Esophagus squamous epithelium (tissue), 4 donors: ENCODE results near the gene RNF6.

Experiments
- POLR2A ChIP-seq, 4 donors: fragments of 450-650 bp; IDR thresholded peaks; one replicate each; pipeline ENCODE4 v1.6.1; 2017; ENCODE audit warnings: antibody characterized with exemption in 4 of 4, mild to moderate bottlenecking in 4 of 4, moderate library complexity in 3 of 4
- TF ChIP-seq, protein P1 (sequence below), 6 experiments: fragments of 450-650 bp in 4 of 6; fragments of 200-600 bp in 2 of 6; sonication (generic) in 2 of 6; IDR thresholded peaks; one replicate each; pipeline ENCODE4 v1.5.1; 2016 to 2019; ENCODE audit warnings: antibody characterized with exemption in 6 of 6, mild to moderate bottlenecking in 4 of 6, moderate library complexity in 4 of 6

DNA sequence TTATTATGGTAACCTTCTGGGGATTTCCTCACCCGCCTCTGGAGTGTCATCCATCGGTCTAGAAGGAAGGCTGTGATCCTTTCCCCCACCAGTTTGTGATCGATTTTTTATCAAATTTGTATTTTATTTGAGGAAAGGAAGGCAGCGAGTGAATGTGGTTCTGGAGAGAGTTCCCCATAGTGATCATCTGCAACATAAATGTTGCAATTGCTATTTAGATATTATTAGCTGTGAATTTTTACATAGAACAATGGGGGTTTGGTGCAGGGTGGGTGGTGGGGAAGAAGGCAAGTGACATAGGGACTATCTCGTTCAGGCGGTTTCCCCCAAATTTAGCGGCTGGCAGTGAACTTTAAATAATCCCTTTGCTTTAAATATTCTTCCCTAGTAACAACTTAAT is 33.0 kb upstream of the RNF6 start:
- TF ChIP-seq, protein P1, sequence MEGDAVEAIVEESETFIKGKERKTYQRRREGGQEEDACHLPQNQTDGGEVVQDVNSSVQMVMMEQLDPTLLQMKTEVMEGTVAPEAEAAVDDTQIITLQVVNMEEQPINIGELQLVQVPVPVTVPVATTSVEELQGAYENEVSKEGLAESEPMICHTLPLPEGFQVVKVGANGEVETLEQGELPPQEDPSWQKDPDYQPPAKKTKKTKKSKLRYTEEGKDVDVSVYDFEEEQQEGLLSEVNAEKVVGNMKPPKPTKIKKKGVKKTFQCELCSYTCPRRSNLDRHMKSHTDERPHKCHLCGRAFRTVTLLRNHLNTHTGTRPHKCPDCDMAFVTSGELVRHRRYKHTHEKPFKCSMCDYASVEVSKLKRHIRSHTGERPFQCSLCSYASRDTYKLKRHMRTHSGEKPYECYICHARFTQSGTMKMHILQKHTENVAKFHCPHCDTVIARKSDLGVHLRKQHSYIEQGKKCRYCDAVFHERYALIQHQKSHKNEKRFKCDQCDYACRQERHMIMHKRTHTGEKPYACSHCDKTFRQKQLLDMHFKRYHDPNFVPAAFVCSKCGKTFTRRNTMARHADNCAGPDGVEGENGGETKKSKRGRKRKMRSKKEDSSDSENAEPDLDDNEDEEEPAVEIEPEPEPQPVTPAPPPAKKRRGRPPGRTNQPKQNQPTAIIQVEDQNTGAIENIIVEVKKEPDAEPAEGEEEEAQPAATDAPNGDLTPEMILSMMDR (IDR thresholded peaks at IDR 0.05): no peak
- no peak for TF ChIP-seq POLR2A (IDR thresholded peaks at IDR 0.05)
